Activated CD4-positive, alpha-beta T cell treated with anti-CD3 and anti-CD28 coated beads, Interleukin-2, amount 10 ng/mL, durations not matched to agents 24 days and 14 days (primary cell): ENCODE data around the gene SKOR2. TPM values are rescaled to one million over a fixed set of nuclear protein-coding genes. Genes with fewer than 3 reads are reported as not detected.

Source experiments
- DNase-seq: peaks from one replicate; pipeline ENCODE4 v3.0.0; 2022
- H3K27ac Mint-ChIP-seq: one replicate; pipeline ENCODE4 v1.8.0; 2022; ENCODE audit warnings: mild to moderate bottlenecking, mixed read lengths
- H3K27me3 Mint-ChIP-seq: one replicate; pipeline ENCODE4 v1.8.0; 2022; ENCODE audit warnings: mixed read lengths
- H3K36me3 Mint-ChIP-seq: one replicate; pipeline ENCODE4 v1.8.0; 2022; ENCODE audit warnings: low read depth, mild to moderate bottlenecking, mixed read lengths
- H3K4me1 Mint-ChIP-seq: one replicate; pipeline ENCODE4 v1.8.0; 2021; ENCODE audit warnings: mixed read lengths
- H3K4me3 Mint-ChIP-seq: one replicate; pipeline ENCODE4 v1.8.0; 2022; ENCODE audit warnings: mild to moderate bottlenecking, moderate library complexity, mixed read lengths
- H3K9me3 Mint-ChIP-seq: one replicate; pipeline ENCODE4 v1.8.0; 2021; ENCODE audit warnings: mixed read lengths
- intact Hi-C: fragments of 100-400 bp; cut with micrococcal nuclease; formaldehyde crosslinking; loops from one replicate; pipeline ENCODE4 v1.15.1; 2023
- total RNA-seq: library from RNA; stranded (reverse); gene quantifications from 2 replicates; pipeline ENCODE4 v1.2.3, GENCODE V29; 2022

Gene SKOR2
- total RNA-seq, 1 donor from 2014 or later: not detected

DNA sequence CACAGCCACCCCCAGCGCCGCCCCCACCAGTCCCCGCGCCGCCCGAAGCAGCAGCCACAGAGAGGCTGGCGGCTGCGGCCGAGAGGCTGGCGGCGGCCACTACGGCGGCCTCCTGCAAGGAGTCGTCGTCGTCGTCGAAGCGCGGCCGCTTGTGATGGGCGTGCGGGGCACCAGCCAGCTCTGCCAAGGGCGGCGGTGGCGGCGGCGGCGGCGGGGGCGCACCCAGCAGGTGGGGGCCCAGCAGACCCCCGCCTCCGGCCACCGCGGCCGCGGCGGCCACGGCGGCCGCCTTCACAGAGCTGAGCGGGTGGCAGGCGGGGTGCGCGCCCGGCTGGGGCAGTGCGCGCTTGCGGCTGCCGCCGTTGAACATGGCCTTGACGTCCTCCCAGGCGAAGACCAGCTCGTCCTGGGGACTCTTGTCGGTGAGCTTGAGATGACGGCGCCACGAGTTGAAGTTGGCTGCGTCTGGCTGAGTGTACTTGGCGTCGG, 3.3 kb downstream of the SKOR2 start:
- intact Hi-C loops: loop anchor here (2.0 to 10.0 kb wide), 2 partner anchors 15 to 493 kb away; partner anchors contain the start of gene ST8SIA5
- H3K9me3 Mint-ChIP-seq: peaks cover 14% of the 10 kb centered on the region
- peaks cover 3% of the 10 kb centered on the region for H3K4me1 Mint-ChIP-seq
- H3K36me3 Mint-ChIP-seq: peaks cover 5% of the 10 kb centered on the region
- no peak for DNase-seq
- H3K4me3 Mint-ChIP-seq: peak overlapping the region; percentile 21
- peaks cover 74% of the 10 kb centered on the region for H3K27me3 Mint-ChIP-seq
- peak overlapping the region; percentile 75 for H3K27ac Mint-ChIP-seq

DNA sequence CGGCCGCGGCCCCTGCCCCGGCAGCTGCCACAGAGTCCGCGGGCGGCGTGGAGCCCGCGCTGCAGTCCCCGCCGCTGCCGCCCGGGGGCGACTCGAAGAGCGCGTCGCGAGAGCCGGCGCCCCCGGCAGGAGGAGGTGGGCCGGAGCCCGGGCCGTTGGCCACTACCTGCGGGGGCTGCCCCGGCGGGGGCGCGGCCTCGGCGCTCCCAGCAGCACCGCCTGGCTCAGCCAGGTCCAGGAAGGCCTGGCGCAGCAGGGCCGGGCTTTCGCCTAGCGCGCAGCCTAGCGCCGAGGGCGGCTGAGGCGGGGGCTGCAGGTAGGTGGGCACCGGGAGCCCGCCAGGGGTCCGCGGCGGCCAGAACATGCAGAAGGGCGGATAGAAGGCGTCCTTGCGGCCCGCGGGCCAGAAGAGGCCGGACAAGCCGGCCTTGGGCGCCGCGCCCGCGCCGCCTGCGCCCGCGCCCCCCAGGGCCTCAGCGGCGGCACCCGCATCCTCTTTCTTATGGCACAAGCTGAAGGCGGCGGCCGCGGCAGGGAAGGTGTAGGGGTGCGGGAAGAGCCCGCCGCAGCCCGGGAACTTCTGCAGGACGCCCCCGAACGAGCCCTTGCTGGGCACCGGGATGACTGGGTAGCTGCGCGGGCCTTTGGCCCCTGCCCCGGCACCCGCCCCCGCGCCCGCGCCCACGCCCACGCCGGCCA, 3.9 kb downstream of the SKOR2 start:
- DNase-seq: peak; percentile 62
- H3K4me3 Mint-ChIP-seq: no peak overlapping the region
- intact Hi-C loops: loop anchor here (2.0 to 10.0 kb wide), 2 partner anchors 15 to 493 kb away; partner anchors contain the start of gene ST8SIA5
- H3K9me3 Mint-ChIP-seq: peaks cover 14% of the 10 kb centered on the region
- H3K27ac Mint-ChIP-seq: no peak overlapping the region
- peaks cover 3% of the 10 kb centered on the region for H3K4me1 Mint-ChIP-seq
- peaks cover 5% of the 10 kb centered on the region for H3K36me3 Mint-ChIP-seq
- peaks cover 74% of the 10 kb centered on the region for H3K27me3 Mint-ChIP-seq

DNA sequence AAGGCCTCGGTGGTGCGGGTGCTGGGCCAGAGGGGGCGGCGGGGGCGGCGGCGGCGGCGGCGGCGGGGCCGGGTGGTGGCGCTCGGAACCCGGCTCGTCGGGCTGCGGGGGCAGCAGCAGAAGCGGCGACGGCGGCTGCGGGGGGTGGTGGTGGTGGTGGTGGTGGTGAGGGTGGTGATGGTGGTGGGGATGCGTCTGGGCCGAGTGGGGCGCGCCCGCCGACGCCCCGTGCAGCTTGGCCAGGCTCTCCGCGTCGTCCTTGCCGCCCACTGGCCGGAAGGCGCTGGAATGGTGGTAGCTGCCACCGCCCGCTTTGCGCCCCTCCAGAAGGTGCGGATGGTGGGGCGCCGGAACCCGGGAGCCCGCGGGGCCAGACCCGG, 4.4 kb downstream of the SKOR2 start:
- no peak for DNase-seq
- Mint-ChIP-seq H3K4me3 (no peak overlapping the region), H3K27ac (no peak overlapping the region), H3K4me1 (peaks cover 3% of the 10 kb centered on the region), H3K36me3 (peaks cover 5% of the 10 kb centered on the region), H3K9me3 (peaks cover 14% of the 10 kb centered on the region), H3K27me3 (peaks cover 69% of the 10 kb centered on the region)
- intact Hi-C loops: loop anchor here (10.0 kb wide), 1 partner anchor 492 kb away; the partner anchor contains the start of gene ST8SIA5

DNA sequence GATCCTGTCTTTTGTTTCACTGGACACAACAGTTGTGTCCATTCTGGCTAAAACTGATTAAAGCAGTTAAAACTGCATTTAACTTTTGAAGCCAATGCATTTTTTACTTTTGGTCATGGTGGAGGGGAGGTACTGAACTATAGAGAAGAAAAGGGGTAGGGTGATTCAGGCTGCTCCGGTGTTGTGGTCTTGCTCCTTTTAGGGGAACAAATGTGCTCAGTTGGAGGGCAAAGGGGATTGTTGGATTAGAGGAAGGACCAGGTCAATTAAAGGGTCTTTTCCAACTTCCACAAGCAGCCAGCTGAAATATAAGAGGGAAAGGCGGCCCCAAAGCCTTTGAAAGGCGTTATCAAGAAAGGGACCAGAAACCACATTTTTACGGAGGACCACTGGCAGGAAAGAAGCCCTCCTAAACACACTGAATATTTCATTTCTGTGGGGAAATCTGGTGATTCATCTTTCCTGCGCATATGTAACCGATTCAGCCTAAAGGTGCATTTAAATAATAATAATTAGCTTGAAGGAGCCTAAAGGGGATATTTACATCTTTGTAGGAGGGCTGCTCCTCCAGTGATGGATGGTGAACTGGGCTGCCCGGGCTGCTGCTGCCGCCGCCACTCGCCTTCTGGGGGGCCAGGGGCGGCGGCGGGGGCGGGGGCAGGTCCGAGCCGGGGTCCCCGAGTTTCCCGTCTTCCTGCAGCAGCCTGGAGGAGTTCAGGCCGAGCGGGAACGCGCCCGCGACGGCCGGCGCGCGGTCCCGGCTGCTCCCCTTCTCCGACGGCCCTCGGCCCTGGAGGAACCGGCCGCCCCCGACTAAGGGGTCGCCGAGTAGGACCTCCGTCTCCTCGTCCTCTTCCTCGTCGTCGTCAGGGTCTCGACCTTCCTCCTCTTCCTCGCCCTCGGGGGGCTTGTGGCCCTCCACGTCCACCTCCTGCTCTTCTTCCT, 5.2 kb downstream of the SKOR2 start:
- no peak for DNase-seq
- H3K4me3 Mint-ChIP-seq: no peak overlapping the region
- H3K27me3 Mint-ChIP-seq: peaks cover 66% of the 10 kb centered on the region
- peaks cover 3% of the 10 kb centered on the region for H3K4me1 Mint-ChIP-seq
- H3K36me3 Mint-ChIP-seq: peaks cover 5% of the 10 kb centered on the region
- H3K9me3 Mint-ChIP-seq: peaks cover 14% of the 10 kb centered on the region
- H3K27ac Mint-ChIP-seq: peak overlapping the region; percentile 76
- intact Hi-C loops: loop anchor here (10.0 kb wide), 1 partner anchor 491 kb away; the partner anchor contains the start of gene ST8SIA5

DNA sequence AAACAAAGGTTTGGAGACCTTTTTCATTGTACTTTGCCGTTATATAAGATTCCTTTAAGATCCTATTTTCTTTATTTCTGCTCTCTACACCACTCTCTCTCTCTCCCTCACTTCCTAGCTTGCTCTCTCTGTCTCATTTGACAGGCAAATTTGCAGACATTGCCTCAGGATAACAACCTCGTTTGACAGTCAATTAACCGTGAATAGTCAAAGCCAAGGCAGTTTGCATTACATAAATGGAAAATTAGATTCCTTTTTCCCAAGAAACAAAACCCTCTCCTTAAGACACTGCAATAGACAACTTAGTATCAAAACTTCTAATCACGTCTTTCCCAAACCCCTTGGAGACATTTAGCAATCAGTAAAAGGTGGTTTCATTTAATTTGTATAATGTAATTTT, 7.4 kb downstream of the SKOR2 start:
- no peak overlapping the region for H3K4me3 Mint-ChIP-seq
- H3K36me3 Mint-ChIP-seq: peaks cover 2% of the 10 kb centered on the region
- H3K9me3 Mint-ChIP-seq: peaks cover 8% of the 10 kb centered on the region
- no peak overlapping the region for H3K27ac Mint-ChIP-seq
- H3K27me3 Mint-ChIP-seq: peaks cover 53% of the 10 kb centered on the region
- H3K4me1 Mint-ChIP-seq: peaks cover 3% of the 10 kb centered on the region
- no peak for DNase-seq
- intact Hi-C loops: loop anchor here (10.0 kb wide), 1 partner anchor 489 kb away; the partner anchor contains the start of gene ST8SIA5

DNA sequence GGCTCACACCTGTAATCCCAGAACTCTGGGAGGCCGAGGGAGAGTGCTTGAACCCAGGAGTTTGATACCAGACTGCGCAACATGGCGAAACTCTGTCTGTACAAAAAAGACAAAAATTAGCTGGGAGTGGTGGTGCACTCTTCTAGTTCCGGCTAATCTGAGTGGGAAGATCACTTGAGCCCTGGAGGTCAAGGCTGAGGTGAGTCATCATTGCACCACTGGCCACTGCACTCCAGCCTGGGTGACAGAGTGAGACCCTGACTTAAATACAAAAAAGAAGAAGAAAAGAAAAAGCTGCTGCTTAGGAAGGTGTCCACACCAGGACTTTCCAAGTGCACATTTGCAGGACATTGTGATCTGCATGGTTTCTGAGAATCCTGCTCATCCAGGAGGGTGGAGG, 16.4 kb downstream of the SKOR2 start:
- H3K4me1 Mint-ChIP-seq: no peaks in the 10 kb centered on the region
- H3K36me3 Mint-ChIP-seq: no peaks in the 10 kb centered on the region
- H3K27me3 Mint-ChIP-seq: peaks cover 28% of the 10 kb centered on the region
- H3K27ac Mint-ChIP-seq: no peak overlapping the region
- H3K9me3 Mint-ChIP-seq: no peaks in the 10 kb centered on the region
- no peak for DNase-seq
- intact Hi-C loops: no loop called here
- H3K4me3 Mint-ChIP-seq: no peak overlapping the region

DNA sequence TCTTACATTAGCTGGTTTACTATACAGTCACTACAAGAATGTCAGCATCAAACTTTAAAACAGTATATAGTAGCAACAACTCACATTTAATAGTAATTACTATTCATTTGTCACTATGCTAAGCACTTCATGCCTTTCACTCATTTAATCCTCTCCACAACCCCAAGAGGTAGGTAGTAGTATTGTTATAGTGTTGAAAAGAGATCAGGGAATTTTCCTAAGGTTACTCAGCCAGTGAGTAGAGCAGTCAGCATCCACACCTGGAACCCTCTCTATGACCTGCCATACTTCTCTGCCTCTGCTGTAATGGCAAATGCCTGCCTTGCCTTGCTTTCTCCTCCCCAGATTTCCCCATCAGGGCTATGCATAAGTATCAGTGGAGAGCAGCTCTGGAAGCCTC, 24.8 kb downstream of the SKOR2 start:
- H3K9me3 Mint-ChIP-seq: no peaks in the 10 kb centered on the region
- no peaks in the 10 kb centered on the region for H3K4me1 Mint-ChIP-seq
- H3K27ac Mint-ChIP-seq: no peak overlapping the region
- no peak for DNase-seq
- intact Hi-C loops: no loop called here
- H3K27me3 Mint-ChIP-seq: peaks cover 33% of the 10 kb centered on the region
- H3K4me3 Mint-ChIP-seq: no peak overlapping the region
- no peaks in the 10 kb centered on the region for H3K36me3 Mint-ChIP-seq

DNA sequence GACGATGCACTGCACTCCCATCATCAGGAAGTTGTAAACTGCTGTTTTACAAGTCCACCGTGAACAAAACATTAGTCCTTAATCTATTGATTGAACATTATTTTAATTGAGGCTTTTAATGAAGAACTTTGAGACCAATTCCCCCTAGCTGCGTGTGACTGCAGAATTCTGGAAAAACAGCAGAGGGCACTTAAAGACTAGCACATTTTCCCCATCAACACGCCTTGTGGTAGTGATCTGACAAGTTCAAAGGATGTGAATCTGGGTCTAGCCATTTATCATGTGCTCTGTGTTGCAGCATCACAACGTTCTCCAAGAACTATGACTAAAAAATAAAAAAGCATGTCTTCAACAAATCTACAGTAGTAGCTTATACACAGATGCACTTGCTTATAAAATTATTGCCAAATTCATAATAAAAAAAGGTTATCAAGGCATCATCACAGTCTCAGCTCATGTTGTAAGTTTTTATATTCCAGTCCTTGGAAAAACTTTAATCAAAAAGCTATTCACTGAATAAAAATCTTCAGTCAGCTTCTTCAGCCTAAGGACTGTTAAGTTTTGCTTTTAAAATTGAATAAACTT, 35.8 kb downstream of the SKOR2 start:
- peaks cover 53% of the 10 kb centered on the region for H3K27me3 Mint-ChIP-seq
- H3K27ac Mint-ChIP-seq: no peak overlapping the region
- DNase-seq: peak; percentile 70
- H3K36me3 Mint-ChIP-seq: no peaks in the 10 kb centered on the region
- intact Hi-C loops: loop anchor here (2.0 kb wide), 1 partner anchor 537 kb away; no protein-coding TSS in a partner anchor
- H3K9me3 Mint-ChIP-seq: no peaks in the 10 kb centered on the region
- H3K4me3 Mint-ChIP-seq: no peak overlapping the region
- H3K4me1 Mint-ChIP-seq: no peaks in the 10 kb centered on the region

DNA sequence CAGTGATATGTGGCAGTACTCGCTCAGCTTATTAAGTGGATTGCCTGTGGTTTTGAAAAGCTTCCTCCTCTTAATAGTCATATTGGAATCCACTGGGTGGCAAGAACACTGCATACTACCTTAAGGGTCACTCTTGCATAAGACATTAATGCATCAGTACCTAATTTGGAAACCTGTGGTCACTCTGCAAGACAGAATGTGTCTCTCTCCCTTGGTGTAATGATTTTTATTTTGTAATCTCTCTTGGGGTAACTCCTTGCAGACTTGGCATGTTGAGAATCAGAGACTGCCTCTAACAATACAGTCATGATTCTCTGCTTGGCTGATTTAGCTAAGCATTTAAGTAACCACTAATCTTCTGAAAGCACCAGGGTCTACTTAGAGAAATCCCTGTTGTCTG, 42.3 kb downstream of the SKOR2 start:
- H3K36me3 Mint-ChIP-seq: no peaks in the 10 kb centered on the region
- DNase-seq: no peak
- intact Hi-C loops: no loop called here
- no peaks in the 10 kb centered on the region for H3K9me3 Mint-ChIP-seq
- H3K27me3 Mint-ChIP-seq: peaks cover 51% of the 10 kb centered on the region
- no peak overlapping the region for H3K4me3 Mint-ChIP-seq
- no peaks in the 10 kb centered on the region for H3K4me1 Mint-ChIP-seq
- H3K27ac Mint-ChIP-seq: no peak overlapping the region

DNA sequence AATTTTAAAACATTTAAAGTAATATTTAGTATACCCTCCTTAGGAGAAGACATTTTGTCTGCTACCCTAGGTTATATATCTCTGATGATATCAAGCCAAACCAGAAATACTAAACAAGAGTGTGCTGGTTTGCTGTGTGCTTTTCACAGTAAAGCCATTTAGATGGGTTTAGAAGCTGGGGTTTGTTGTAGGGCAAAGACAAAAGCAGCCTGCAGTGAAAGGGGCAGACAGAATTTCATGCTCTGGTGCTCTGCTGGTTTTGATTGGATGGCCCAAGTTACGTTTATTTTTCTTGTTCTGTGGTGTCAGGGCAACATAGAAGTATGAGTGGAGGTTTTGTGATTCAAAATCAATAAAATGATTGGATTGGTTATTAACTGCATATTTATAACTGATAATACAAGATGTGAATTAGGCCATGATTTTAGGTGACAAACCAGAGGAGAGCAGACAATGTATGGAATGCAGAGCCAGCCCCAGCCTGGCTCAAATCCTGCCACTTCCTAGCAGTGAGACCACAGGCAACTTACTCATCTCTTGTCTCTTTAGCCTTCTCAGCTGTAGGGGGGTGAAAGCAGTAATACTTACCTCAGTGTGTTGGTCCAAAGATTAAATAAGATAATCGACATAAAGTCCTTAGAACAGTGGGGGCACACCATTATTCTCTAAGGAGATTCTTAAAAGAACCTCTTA, 44.4 kb downstream of the SKOR2 start:
- H3K27me3 Mint-ChIP-seq: peaks cover 45% of the 10 kb centered on the region
- H3K4me1 Mint-ChIP-seq: no peaks in the 10 kb centered on the region
- DNase-seq: no peak
- H3K9me3 Mint-ChIP-seq: no peaks in the 10 kb centered on the region
- intact Hi-C loops: no loop called here
- no peak overlapping the region for H3K27ac Mint-ChIP-seq
- H3K36me3 Mint-ChIP-seq: no peaks in the 10 kb centered on the region
- no peak overlapping the region for H3K4me3 Mint-ChIP-seq

DNA sequence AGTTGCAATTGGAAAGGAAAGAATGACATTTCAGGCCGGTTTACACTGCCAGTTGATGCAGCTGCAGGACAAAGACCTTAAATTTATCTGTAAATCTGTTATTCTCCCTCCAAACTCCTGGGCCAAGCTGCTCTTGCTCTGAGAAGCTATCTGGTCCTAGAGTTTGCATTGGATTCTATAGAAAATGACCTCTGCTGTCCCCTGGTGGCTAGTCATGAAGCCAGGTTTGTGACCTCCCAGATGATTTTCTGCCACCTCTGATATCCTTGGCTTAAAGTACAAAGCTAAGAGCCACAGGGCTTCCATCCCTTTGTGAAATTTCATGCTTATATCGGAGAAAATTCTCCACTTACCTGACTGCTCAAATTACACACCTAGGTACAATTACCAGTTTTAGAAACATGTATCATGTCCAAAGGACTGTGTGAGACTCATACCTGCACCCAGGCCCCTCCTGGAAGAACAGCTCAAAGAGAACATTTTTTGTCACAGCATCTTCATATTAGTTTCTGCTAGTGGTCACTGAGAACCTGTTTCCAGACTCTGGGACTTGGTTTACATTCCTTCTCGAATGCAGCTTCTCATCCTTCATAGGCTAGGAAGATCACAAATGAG, 46.4 kb downstream of the SKOR2 start:
- intact Hi-C loops: loop anchor here (1.0 kb wide), 2 partner anchors 105 to 155 kb away; no protein-coding TSS in a partner anchor
- Mint-ChIP-seq H3K27ac (no peak overlapping the region), H3K4me1 (no peaks in the 10 kb centered on the region), H3K9me3 (no peaks in the 10 kb centered on the region), H3K36me3 (no peaks in the 10 kb centered on the region), H3K4me3 (no peak overlapping the region), H3K27me3 (peaks cover 42% of the 10 kb centered on the region)
- DNase-seq: peak; percentile 78

DNA sequence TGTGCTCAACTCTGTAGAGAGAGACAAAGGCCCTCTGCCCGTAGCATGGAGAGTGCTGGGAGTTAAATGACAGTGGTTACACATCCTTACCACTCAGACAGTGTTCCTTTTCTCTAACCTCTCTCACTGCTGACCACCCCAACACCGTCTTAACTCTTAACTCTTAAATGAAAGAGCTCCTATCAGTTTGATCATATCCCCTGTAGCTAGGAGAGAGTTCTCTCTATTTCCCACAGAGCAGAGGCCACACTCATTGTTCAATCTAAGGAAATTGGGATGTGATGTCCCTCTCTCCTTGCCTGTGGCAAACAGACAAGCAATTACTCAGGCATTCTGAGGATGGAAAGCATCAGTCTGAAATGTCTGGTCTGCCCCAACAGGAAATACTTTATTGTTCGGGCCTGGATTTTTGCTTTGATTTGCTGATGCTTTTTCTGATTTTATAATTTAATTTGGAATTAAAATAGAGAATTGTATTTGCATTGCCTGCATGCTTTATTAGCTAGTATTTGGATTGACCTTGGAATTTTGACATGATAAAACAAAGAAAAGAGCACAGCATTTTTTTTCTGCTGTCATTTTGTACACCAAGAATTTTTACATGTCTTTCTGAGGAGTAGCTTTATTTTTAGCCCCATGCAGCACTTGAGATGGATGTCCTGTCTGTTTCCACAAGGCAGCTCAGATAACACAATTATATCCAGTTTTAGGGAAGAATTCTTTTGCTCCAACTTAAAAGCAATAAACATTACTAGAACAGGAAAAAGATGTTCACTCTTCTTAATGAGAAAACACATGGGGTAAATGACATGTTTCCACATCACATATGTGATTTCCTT, 47.6 kb downstream of the SKOR2 start:
- Mint-ChIP-seq H3K4me1 (no peaks in the 10 kb centered on the region), H3K4me3 (no peak overlapping the region), H3K27me3 (peaks cover 38% of the 10 kb centered on the region), H3K27ac (no peak overlapping the region), H3K36me3 (no peaks in the 10 kb centered on the region), H3K9me3 (no peaks in the 10 kb centered on the region)
- intact Hi-C loops: no loop called here
- no peak for DNase-seq
